GM21529 (cell line): ENCODE measurements around the gene TRIM66.

Experiments used
- ATAC-seq: cut with Tn5 transposase; IDR thresholded peaks from one replicate; pipeline ENCODE4 v1.9.1; 2021; ENCODE audit not compliant: unreplicated experiment

The TRIM66 gene

GRCh38 chr11:8715501-8715900 is 33.0 kb upstream of the TRIM66 start:
- ATAC-seq: no peak

- ATAC-seq: no peak
Measured at GRCh38 chr11:8714622-8715225, 32.3 kb upstream of the TRIM66 start.

DNA sequence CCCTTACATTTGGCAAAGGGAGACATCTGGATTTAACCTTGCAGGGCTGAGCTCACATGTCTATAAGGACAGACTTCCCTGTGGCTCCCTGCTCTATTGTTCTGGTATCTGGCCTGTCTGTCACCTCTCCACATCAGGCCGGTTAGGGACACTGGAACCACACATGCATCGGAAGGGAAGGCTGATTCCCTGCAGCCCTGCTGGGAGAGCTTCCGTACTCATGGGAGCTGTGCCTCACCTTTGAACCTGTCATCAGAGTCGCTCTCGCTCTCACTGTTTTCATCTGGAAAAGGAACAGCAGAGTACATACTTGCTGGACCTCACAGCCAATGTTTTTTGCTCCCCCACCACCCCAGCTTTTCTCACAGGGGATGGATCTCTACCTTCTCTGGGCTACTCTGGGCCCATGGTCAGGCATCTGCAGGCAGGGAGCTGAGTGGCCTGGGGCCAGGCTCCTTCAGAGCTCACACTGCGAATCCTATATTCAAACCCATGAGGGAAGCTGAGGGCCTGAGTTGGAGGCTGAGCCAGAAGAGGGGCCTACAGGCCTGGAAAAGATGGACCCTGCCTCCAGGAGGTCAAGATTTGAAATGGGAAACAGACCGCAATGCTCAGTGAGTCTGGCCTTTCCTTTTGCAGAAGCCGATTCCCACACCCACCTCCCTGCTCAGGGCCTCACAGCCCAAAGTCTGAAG is 31.4 kb upstream of the TRIM66 start:
- ATAC-seq: no peak

- no peak for ATAC-seq
Measured at GRCh38 chr11:8712506-8712905, 30.0 kb upstream of the TRIM66 start.

DNA sequence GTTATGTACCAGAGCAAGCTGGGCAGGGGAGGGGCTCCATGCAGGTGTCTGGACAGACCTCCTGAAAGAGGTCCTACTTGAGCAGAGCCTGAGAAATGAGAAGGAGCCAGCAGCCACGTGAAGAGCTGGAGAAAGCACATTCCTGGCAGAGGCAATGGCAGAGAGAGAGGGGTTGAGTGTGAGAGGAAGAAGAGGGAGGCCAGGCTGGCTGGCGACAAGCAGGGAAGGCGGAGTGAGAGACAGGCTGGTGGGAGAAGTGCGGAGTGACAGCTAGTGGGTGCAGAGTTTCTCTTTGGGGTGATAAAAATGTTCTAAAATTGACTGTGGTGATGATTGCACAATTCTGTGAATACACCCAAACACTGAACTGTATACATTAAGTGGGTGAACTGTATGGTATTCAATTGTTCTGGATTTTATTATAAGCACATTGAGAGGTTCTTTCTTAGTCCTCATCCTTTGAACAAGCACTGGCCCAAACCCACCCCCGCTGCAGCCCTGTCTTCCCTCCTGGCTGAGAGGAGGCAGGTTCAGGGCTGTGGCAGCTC is 29.5 kb upstream of the TRIM66 start:
- ATAC-seq: no peak

DNA sequence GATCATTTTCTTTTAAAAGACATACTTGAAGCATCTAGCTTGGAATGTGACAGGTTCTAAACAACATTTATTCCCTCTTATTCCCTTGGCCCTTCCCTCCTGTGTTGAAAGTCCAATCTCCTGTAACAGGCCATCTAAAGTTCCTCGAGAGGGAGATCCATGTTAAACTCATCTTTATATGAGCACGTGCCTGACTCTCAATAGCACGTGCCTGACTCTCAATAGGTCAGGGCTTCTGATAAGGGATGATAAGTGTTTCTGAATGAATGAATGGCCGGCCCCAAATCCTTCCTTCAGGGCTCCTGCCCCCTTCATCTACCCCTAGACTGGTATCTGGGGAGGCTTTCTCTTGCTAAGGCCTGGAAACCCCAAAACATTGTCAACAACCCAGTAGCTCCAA is 27.3 kb upstream of the TRIM66 start:
- ATAC-seq: no peak

- ATAC-seq: no peak
Measured at GRCh38 chr11:8709002-8709672, 26.7 kb upstream of the TRIM66 start.

GRCh38 chr11:8707541-8708191 is 25.2 kb upstream of the TRIM66 start:
- no peak for ATAC-seq

- ATAC-seq: no peak
Measured at GRCh38 chr11:8706673-8707432, 24.4 kb upstream of the TRIM66 start.

DNA sequence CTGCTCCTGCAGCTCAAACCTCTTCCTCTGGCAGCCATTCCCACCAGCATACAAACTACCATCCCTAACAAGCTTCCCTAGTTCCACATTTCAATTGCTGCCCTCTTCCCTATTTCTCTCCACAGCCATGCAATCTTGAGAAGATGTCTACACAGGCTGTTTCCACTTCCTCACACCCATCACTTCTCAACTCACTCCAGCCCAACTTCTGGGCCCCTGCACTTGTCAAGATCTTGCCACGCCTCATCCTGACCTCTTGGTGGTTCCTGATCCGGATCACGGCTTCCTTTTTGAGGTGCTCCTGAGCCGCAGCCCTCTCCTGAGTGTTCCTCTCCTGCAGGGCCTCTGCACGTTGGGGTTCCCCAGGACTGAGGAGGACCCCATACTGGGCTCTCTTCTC is 22.7 kb upstream of the TRIM66 start:
- no peak for ATAC-seq

DNA sequence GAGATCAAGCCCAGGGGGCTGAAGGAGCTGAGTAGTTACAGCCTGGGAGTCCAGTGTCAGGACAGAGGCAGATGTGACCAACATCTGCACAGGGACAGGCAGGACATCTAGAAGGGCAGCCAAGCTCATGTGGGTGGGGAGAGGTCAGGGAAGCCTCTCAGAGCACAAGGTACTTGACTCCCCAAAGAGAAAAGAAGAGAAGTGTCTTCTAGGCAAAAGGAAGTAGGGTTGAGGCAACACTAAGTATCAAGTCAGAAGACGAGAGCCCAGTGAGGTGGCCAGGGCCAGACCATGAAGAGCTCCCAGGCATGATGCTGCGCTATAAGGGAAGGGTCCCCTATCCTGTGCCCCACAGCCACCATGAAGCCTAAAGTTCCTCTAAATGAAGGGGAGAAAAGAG is 21.7 kb upstream of the TRIM66 start:
- no peak for ATAC-seq

GRCh38 chr11:8702598-8702915 is 20.1 kb upstream of the TRIM66 start:
- ATAC-seq: no peak

DNA sequence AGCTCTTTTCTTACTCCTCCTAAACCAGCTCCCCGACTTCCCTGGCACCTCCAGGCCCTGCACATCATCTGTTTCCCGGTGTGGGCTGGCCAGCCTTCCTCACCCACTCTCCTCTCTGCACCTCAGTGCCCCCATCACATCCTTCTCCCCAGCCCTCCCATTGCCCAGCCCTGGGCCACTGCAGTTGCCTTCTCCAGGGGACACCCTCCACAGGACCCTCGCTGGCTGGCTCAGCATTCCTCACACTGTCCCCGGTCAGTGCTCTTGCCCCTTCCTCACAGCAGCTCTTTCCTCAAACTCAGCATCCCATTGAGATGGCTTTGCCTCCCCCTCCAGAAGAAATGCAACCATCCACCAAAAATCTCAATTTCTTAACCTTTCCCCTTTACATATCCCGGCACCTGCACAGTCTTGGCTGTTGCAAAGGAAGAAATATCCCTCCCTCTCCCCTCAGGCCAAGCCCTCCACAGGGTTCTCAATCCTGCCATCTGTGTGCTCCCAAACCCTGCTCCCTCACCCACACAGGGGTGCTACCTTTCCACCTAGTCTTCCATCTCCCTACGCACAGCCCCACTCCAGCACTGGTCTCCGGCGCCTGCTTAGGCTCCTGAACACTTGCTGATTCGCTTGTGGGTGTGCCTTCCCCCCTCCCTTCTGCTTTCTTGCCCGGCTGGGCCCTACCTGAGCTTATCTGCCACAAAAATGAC is 19.6 kb upstream of the TRIM66 start:
- no peak for ATAC-seq

GRCh38 chr11:8699903-8700302 is 17.4 kb upstream of the TRIM66 start:
- ATAC-seq: no peak

- no peak for ATAC-seq
Measured at GRCh38 chr11:8698917-8699441, 16.5 kb upstream of the TRIM66 start.

GRCh38 chr11:8698379-8698851 is 15.9 kb upstream of the TRIM66 start:
- no peak for ATAC-seq

- ATAC-seq: no peak
Measured at GRCh38 chr11:8697054-8697453, 14.6 kb upstream of the TRIM66 start.

DNA sequence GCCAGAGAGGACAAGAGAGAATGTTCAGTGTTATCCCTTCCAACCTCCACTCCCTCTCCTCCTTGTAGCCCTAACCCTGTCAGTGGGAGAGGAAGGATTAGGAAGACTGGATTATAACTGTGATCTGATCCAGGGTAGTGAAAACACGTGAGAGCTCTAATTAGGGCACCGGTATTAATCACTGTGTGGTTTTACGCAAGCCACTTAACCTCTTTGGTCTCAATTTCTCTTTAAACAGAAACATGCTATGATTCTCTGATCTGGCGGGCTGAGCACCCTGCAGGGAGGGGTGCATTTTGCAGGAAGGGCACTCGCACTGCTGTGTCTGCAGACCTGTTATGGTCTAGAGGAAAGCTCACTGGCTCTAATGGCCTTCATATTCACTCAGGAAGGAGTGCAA is 11.7 kb upstream of the TRIM66 start:
- no peak for ATAC-seq

- no peak for ATAC-seq
Measured at GRCh38 chr11:8693555-8693954, 11.1 kb upstream of the TRIM66 start.

GRCh38 chr11:8693010-8693551 is 10.6 kb upstream of the TRIM66 start:
- ATAC-seq: no peak
